HCT116 (cell line): ENCODE measurements around the gene TCF15. TPM values are rescaled to one million over a fixed set of nuclear protein-coding genes. Genes with fewer than 3 reads are reported as not detected.

ENCODE experiments used
- ATAC-seq: fragments of 200-7000 bp; cut with Tn5 transposase; 2 replicates; pipeline ENCODE4 v1.9.1; 2020; ENCODE audit warnings: mild to moderate bottlenecking, moderate library complexity
- BruUV-seq: library from RNA; stranded (reverse); fragments of 400-500 nt; replicated peaks from 2 replicates; lab custom pipeline; 2021; lab: Mats Ljungman, UMichigan
- CTCF ChIA-PET: fragments of 300-600 bp; sonication (Branson Sonifier 250); formaldehyde crosslinking; loops from one replicate; lab custom pipeline; 2021; ENCODE audit warnings: antibody characterized with exemption; lab: Charles Lee
- POLR2A ChIA-PET: fragments of 300-600, 350-600 bp; sonication (Branson Sonifier 250); formaldehyde crosslinking; loops from one replicate; lab custom pipeline; 2021; ENCODE audit warnings: antibody characterized with exemption; lab: Charles Lee
- RAD21 ChIA-PET, 2 experiments: fragments of 300-600 bp; sonication (Branson Sonifier 250); formaldehyde crosslinking; loops; one replicate each; lab custom pipeline; 2023; ENCODE audit warnings: low total read pairs in 2 of 2; ENCODE audit not compliant: uncharacterized antibody in 2 of 2, unreplicated experiment in 2 of 2, low non-redundant PET in 1 of 2; lab: Charles Lee
- DNase-seq: peaks from one replicate; pipeline ENCODE4 v3.0.0-alpha.2; 2010; ENCODE audit warnings: low read depth, low spot score
- H2AFZ ChIP-seq: fragments of 200-600 bp; shearing (Covaris generic), sonication (generic); 2 replicates; pipeline ENCODE4 v1.6.1; 2017; ENCODE audit warnings: low read depth, mixed run types, mixed read lengths, antibody characterized with exemption, low read length; ENCODE audit not compliant: poor library complexity, severe bottlenecking
- H3K27ac ChIP-seq: 2 replicates; pipeline ENCODE4 v1.5.1; 2012; ENCODE audit warnings: low read depth, low read length
- H3K27me3 ChIP-seq: fragments of 200-600 bp; sonication (generic); 2 replicates; pipeline ENCODE4 v1.6.1; 2016; ENCODE audit warnings: mixed run types, low read length, mixed read lengths; ENCODE audit not compliant: insufficient read depth
- H3K36me3 ChIP-seq, 2 experiments: fragments of 200-500 bp in 1 of 2; fragments of 200-600 bp in 1 of 2; sonication (Bioruptor generic) in 1 of 2; sonication (generic) in 1 of 2; 2 replicates each; pipeline versions ENCODE4 v1.5.1 to v1.6.1; 2014 to 2016; ENCODE audit warnings: low read length in 2 of 2, inconsistent platforms in 1 of 2, mixed read lengths in 1 of 2, mixed run types in 1 of 2; ENCODE audit not compliant: insufficient read depth in 2 of 2, control insufficient read depth in 1 of 2
- H3K4me1 ChIP-seq, 2 experiments: fragments of 200-600 bp in 1 of 2; sonication (generic) in 1 of 2; 2 replicates each; pipeline versions ENCODE4 v1.5.1 to v1.6.1; 2012 to 2017; ENCODE audit warnings: low read length in 2 of 2, inconsistent platforms in 1 of 2, mild to moderate bottlenecking in 1 of 2, mixed read lengths in 1 of 2, mixed run types in 1 of 2, moderate library complexity in 1 of 2; ENCODE audit not compliant: insufficient read depth in 2 of 2, control insufficient read depth in 1 of 2
- H3K4me2 ChIP-seq: fragments of 200-600 bp; sonication (generic); 2 replicates; pipeline ENCODE4 v1.6.1; 2017; ENCODE audit warnings: mixed run types, low read length, mixed read lengths
- H3K4me3 ChIP-seq, 2 experiments: fragments of 200-600 bp in 1 of 2; sonication (generic) in 1 of 2; replicated peaks in 1 of 2; 2 replicates each; pipeline ENCODE4 v1.5.1; 2011 to 2016; ENCODE audit warnings: low read length in 2 of 2, control low read depth in 1 of 2, low read depth in 1 of 2, mild to moderate bottlenecking in 1 of 2, mixed read lengths in 1 of 2, mixed run types in 1 of 2
- H3K79me2 ChIP-seq: fragments of 200-600 bp; sonication (generic); 2 replicates; pipeline ENCODE4 v1.6.1; 2017; ENCODE audit warnings: mild to moderate bottlenecking, mixed run types, low read length, moderate library complexity, mixed read lengths; ENCODE audit not compliant: insufficient read depth
- H3K9ac ChIP-seq: fragments of 200-600 bp; sonication (generic); 2 replicates; pipeline ENCODE4 v1.6.1; 2016; ENCODE audit warnings: low read length, mixed read lengths
- H3K9me2 ChIP-seq: fragments of 200-600 bp; sonication (generic), shearing (Covaris generic); 2 replicates; pipeline ENCODE4 v1.6.1; 2017; ENCODE audit warnings: mixed run types, mild to moderate bottlenecking, moderate library complexity; ENCODE audit not compliant: insufficient read depth
- H3K9me3 ChIP-seq, 2 experiments: fragments of 200-500 bp in 1 of 2; fragments of 200-600 bp in 1 of 2; sonication (Bioruptor generic) in 1 of 2; sonication (generic) in 1 of 2; 2 replicates each; pipeline ENCODE4 v1.6.1; 2014 to 2017; ENCODE audit warnings: low read length in 2 of 2, mixed read lengths in 2 of 2, inconsistent platforms in 1 of 2, low read depth in 1 of 2, mild to moderate bottlenecking in 1 of 2, mixed run types in 1 of 2, moderate library complexity in 1 of 2; ENCODE audit not compliant: control insufficient read depth in 1 of 2, insufficient read depth in 1 of 2
- H4K20me1 ChIP-seq: fragments of 200-600 bp; sonication (generic), shearing (Covaris generic); 2 replicates; pipeline ENCODE4 v1.6.1; 2017; ENCODE audit warnings: mixed run types, mild to moderate bottlenecking, moderate library complexity; ENCODE audit not compliant: insufficient read depth
- CEBPB ChIP-seq: IDR thresholded peaks from 2 replicates; pipeline ENCODE4 v1.6.1; 2012; ENCODE audit warnings: low read depth
- ELF1 ChIP-seq: IDR thresholded peaks from 2 replicates; pipeline ENCODE4 v1.6.1; 2012; ENCODE audit warnings: low read depth, borderline replicate concordance
- FOSL1 ChIP-seq: IDR thresholded peaks from 2 replicates; pipeline ENCODE4 v1.6.1; 2012; ENCODE audit warnings: low read depth
- POLR2A ChIP-seq: IDR thresholded peaks from 2 replicates; pipeline ENCODE4 v1.7.0; 2011; ENCODE audit warnings: borderline replicate concordance; ENCODE audit not compliant: insufficient read depth, insufficient read length; ENCODE audit errors: extremely low read depth
- REST ChIP-seq: IDR thresholded peaks from 2 replicates; pipeline ENCODE4 v1.6.1; 2012; ENCODE audit warnings: low read depth
- SP1 ChIP-seq: IDR thresholded peaks from 2 replicates; pipeline ENCODE4 v1.6.1; 2012; ENCODE audit warnings: low read depth
- ZFX ChIP-seq: fragments of 450-650 bp; IDR thresholded peaks from 2 replicates; pipeline ENCODE4 v1.6.1; 2017
- ZNF274 ChIP-seq: fragments of 200-500 bp; sonication (Bioruptor generic); IDR thresholded peaks from 2 replicates; pipeline ENCODE4 v1.6.1; 2014; ENCODE audit warnings: mild to moderate bottlenecking, low read depth, low read length, inconsistent platforms
- intact Hi-C: fragments of 100-400 bp; cut with micrococcal nuclease; formaldehyde crosslinking; loops from 2 replicates; pipeline ENCODE4 v1.10.0; 2022
- total RNA-seq: library from RNA; stranded (reverse); gene quantifications from one replicate; pipeline ENCODE4 v1.2.1, GENCODE V29; 2021; ENCODE audit not compliant: unreplicated experiment
- TF ChIP-seq, protein P1 (sequence below): IDR thresholded peaks from 2 replicates; pipeline ENCODE4 v1.6.1; 2011; ENCODE audit warnings: mild to moderate bottlenecking, low read length, moderate library complexity; ENCODE audit not compliant: insufficient replicate concordance; ENCODE audit errors: extremely low read depth

The TCF15 gene
- total RNA-seq, 1 experiment from 2014 or later = not detected

DNA sequence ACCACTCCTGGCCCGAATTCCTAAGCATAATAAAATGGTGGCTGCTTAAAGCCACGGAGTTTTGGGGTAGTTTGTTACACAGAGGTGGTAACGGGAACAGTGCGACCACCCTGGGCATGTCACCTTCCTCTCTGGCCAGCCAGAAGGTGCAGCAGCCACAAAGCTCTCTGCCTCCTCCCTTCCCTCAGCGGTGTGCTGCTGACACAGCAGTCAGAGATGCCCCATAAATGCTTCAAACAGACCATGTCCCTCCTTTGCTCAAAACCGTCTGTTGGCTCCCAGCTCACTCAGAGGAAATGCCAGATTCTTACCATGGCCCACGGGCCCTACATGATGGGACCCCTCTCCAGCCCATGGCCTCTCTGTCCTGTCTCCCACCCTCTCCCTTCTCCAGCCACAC lies 12.1 kb upstream of the TCF15 start (continued):
- TF ChIP-seq POLR2A = no peak
- no peak for TF ChIP-seq ELF1
- no peak for TF ChIP-seq CEBPB
- TF ChIP-seq ZFX = no peak

DNA sequence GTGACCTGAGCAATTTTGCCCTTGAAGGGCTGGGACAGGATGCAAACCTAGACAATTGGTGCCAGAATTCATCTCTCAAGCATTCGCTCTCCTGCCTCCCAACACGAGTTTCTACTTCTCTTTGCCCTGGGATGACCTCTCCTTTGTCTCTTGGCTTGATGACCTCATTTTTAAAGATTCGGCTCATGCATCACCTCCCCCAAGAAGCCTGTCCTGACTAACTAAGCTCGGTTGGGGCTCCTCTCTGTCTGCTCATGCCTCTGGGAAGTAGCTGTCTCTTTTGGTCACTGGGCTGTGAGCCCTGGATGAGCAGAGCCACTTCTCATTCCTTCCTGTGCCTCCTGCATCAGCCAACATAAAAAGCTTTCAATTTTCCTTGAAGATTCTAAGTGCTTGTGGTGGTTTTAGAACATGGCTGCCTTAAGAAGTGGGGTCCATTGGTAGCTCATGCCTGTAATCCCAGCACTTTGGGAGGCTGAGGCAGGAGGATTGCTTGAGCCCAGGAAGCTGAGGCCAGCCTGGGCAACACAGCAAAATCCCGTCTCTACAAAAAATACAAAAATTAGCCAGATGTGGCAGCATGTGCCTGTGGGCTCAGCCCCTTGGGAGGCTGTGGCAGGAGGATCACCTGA lies 11.1 kb upstream of the TCF15 start:
- ATAC-seq (no peak), DNase-seq (no peak)
- Histone ChIP-seq H3K4me1 (no peaks in the 10 kb centered on the region), H3K9ac (no peak overlapping the region), H3K27me3 (no peaks in the 10 kb centered on the region; the same call in 1 of the 2 replicates), H3K4me3 (no peak overlapping the region), H3K4me2 (no peak overlapping the region), H3K27ac (no peak overlapping the region), H3K9me3 (no peaks in the 10 kb centered on the region), H3K36me3 (no peaks in the 10 kb centered on the region), H3K79me2 (no peaks in the 10 kb centered on the region), H2AFZ (no peak overlapping the region), H3K9me2 (no peaks in the 10 kb centered on the region)
- POLR2A ChIA-PET = no interaction called here
- CTCF ChIA-PET = no interaction called here
- BruUV-seq = no TSS peak
- intact Hi-C loops = no loop called here
- RAD21 ChIA-PET = no interaction called here
- TF ChIP-seq CEBPB (no peak), FOSL1 (no peak), ZNF274 (no peak), REST (no peak), SP1 (no peak)
- TF ChIP-seq, protein P1, sequence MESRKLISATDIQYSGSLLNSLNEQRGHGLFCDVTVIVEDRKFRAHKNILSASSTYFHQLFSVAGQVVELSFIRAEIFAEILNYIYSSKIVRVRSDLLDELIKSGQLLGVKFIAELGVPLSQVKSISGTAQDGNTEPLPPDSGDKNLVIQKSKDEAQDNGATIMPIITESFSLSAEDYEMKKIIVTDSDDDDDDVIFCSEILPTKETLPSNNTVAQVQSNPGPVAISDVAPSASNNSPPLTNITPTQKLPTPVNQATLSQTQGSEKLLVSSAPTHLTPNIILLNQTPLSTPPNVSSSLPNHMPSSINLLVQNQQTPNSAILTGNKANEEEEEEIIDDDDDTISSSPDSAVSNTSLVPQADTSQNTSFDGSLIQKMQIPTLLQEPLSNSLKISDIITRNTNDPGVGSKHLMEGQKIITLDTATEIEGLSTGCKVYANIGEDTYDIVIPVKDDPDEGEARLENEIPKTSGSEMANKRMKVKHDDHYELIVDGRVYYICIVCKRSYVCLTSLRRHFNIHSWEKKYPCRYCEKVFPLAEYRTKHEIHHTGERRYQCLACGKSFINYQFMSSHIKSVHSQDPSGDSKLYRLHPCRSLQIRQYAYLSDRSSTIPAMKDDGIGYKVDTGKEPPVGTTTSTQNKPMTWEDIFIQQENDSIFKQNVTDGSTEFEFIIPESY = no peak
- TF ChIP-seq, all 23 proteins: peak for 0
- no peaks in the 10 kb centered on the region for H4K20me1 ChIP-seq
